OCI-LY7 (cell line): Measurements from ENCODE around the gene RIMBP2. TPM values are rescaled to one million over a fixed set of nuclear protein-coding genes. Genes with fewer than 3 reads are reported as not detected.

Experiments
- BruUV-seq: library from RNA; stranded (reverse); fragments of 400-500 nt; replicated peaks from 2 replicates; lab custom pipeline; 2021; lab: Mats Ljungman, UMichigan
- CTCF ChIA-PET: fragments of 300-600 bp; sonication (Branson Sonifier 250); formaldehyde crosslinking; loops from one replicate; lab custom pipeline; 2022; ENCODE audit warnings: antibody characterized with exemption; ENCODE audit not compliant: unreplicated experiment; lab: Charles Lee
- POLR2A ChIA-PET: fragments of 300-600 bp; sonication (Branson Sonifier 250); formaldehyde crosslinking; loops from one replicate; lab custom pipeline; 2022; ENCODE audit warnings: antibody characterized with exemption; lab: Charles Lee
- DNase-seq: peaks from one replicate; pipeline ENCODE4 v3.0.0-alpha.2; 2015; ENCODE audit warnings: low spot score
- H2AFZ ChIP-seq: fragments of 200-600 bp; sonication (generic), shearing (Covaris generic); 2 replicates; pipeline ENCODE4 v1.6.1; 2014; ENCODE audit warnings: mild to moderate bottlenecking, antibody characterized with exemption, low read length, moderate library complexity
- H3K27ac ChIP-seq: fragments of 200-600 bp; sonication (generic); 2 replicates; pipeline ENCODE4 v1.5.1; 2014; ENCODE audit warnings: mixed run types, low read depth, mild to moderate bottlenecking, moderate library complexity, low read length, inconsistent platforms; ENCODE audit not compliant: poor library complexity, severe bottlenecking
- H3K36me3 ChIP-seq: fragments of 200-600 bp; sonication (generic); 2 replicates; pipeline ENCODE4 v1.6.1; 2014; ENCODE audit warnings: mild to moderate bottlenecking, antibody characterized with exemption, low read length, moderate library complexity, mixed read lengths; ENCODE audit not compliant: insufficient read depth
- H3K4me1 ChIP-seq: fragments of 200-600 bp; sonication (generic); 2 replicates; pipeline ENCODE4 v1.5.1; 2014; ENCODE audit warnings: mild to moderate bottlenecking, low read length; ENCODE audit not compliant: insufficient read depth, poor library complexity, severe bottlenecking
- H3K4me2 ChIP-seq: fragments of 200-600 bp; sonication (generic); 2 replicates; pipeline ENCODE4 v1.6.1; 2014; ENCODE audit warnings: mild to moderate bottlenecking, low read length
- H3K4me3 ChIP-seq: fragments of 200-600 bp; sonication (generic); 2 replicates; pipeline ENCODE4 v1.5.1; 2014; ENCODE audit warnings: mild to moderate bottlenecking, low read depth, low read length; ENCODE audit not compliant: poor library complexity, severe bottlenecking
- H3K79me2 ChIP-seq: fragments of 200-600 bp; sonication (generic); 2 replicates; pipeline ENCODE4 v1.6.1; 2016; ENCODE audit warnings: low read depth, mild to moderate bottlenecking, low read length, moderate library complexity, mixed read lengths; ENCODE audit not compliant: insufficient read depth
- H3K9me2 ChIP-seq: fragments of 200-600 bp; sonication (generic); 2 replicates; pipeline ENCODE4 v1.6.1; 2016; ENCODE audit warnings: mild to moderate bottlenecking, low read length, mixed read lengths; ENCODE audit not compliant: insufficient read depth
- H3K9me3 ChIP-seq: fragments of 200-600 bp; sonication (generic); 2 replicates; pipeline ENCODE4 v1.6.1; 2014; ENCODE audit warnings: mild to moderate bottlenecking, mixed run types, low read length, mixed read lengths
- H4K20me1 ChIP-seq: fragments of 200-600 bp; sonication (generic); 2 replicates; pipeline ENCODE4 v1.6.1; 2014; ENCODE audit warnings: mild to moderate bottlenecking, antibody characterized with exemption, low read length, moderate library complexity, mixed read lengths; ENCODE audit not compliant: insufficient read depth
- EZH2phosphoT487 ChIP-seq: fragments of 200-600 bp; sonication (generic); IDR thresholded peaks from 2 replicates; pipeline ENCODE4 v1.6.1; 2018; ENCODE audit warnings: low read depth, borderline replicate concordance, mild to moderate bottlenecking, mixed run types, antibody characterized with exemption, low read length, moderate library complexity, mixed read lengths
- intact Hi-C: fragments of 100-400 bp; cut with micrococcal nuclease; formaldehyde crosslinking; loops from one replicate; pipeline ENCODE4 v1.10.0; 2022; ENCODE audit not compliant: unreplicated experiment
- total RNA-seq, 2 experiments: library from RNA; depleted of rRNA in 1 of 2; stranded (reverse); fragments of >200 nt in 1 of 2; shearing (Covaris generic) in 1 of 2; gene quantifications; 2 replicates each; pipeline ENCODE4 v1.2.3, GENCODE V29; 2014 to 2022
- TF ChIP-seq, protein P1 (sequence below): fragments of 200-600 bp; sonication (generic); conservative IDR thresholded peaks from 2 replicates; pipeline ENCODE4 v1.5.1; 2014; ENCODE audit warnings: mild to moderate bottlenecking, antibody characterized with exemption, low read length, moderate library complexity, mixed read lengths

Gene RIMBP2
- total RNA-seq, 2 experiments from 2014 or later: not detected

DNA sequence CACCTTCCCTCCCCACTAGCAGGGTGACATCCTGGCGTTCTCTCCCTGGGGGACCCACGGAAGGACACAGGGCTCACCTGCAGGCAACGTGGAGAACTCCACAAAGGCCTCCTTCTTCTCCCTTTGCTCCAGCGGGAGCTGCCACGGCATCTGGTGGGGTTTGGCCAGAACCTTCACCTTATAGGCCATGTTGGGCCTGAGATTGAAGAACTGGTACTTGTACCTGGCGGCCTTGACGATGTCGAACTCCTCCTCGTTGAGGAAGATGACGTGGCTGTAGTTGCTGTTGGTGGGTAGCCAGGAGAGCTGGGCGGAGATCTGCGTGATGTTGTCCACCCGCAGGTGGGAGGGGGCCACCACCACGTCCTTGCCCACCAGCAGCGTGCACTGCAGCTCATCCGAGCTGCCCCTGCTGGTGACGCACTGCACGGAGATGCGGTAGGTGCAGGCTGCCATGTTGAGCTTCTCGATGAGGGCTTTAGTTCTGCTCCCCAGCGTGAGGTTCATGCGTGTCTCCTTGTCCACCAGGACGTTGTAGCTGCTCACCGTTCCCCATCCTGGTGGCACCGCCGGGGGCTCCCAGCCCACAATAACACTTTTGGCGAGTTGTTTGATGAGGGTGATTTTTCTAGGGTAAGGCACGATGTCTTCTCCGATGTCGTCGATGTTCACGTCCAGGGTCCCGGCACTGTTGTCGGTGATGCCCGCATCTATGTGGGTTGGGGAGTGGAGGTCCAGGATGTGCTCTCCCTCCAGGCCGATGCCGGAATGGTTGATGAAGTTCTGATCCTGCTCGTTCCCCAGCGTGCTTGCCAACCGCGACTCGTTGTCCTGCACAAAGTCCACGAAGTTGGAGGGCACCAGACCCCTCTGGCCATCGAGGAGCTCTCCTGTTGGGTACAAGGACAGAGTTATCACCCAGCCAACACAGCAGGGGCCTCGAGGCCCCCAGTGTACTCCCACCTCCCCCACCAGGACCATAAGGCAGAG, 274.0 kb downstream of the RIMBP2 start:
- BruUV-seq: no TSS peak
- intact Hi-C loops: no loop called here
- no peak for TF ChIP-seq EZH2phosphoT487
- TF ChIP-seq, protein P1, sequence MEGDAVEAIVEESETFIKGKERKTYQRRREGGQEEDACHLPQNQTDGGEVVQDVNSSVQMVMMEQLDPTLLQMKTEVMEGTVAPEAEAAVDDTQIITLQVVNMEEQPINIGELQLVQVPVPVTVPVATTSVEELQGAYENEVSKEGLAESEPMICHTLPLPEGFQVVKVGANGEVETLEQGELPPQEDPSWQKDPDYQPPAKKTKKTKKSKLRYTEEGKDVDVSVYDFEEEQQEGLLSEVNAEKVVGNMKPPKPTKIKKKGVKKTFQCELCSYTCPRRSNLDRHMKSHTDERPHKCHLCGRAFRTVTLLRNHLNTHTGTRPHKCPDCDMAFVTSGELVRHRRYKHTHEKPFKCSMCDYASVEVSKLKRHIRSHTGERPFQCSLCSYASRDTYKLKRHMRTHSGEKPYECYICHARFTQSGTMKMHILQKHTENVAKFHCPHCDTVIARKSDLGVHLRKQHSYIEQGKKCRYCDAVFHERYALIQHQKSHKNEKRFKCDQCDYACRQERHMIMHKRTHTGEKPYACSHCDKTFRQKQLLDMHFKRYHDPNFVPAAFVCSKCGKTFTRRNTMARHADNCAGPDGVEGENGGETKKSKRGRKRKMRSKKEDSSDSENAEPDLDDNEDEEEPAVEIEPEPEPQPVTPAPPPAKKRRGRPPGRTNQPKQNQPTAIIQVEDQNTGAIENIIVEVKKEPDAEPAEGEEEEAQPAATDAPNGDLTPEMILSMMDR: no peak
- CTCF ChIA-PET: no interaction called here
- H3K79me2 ChIP-seq: no peaks in the 10 kb centered on the region
- H3K4me3 ChIP-seq: no peak overlapping the region
- POLR2A ChIA-PET: no interaction called here
- no peak overlapping the region for H3K4me2 ChIP-seq
- H3K27ac ChIP-seq: no peak overlapping the region
- no peak overlapping the region for H2AFZ ChIP-seq
- H3K9me3 ChIP-seq: no peaks in the 10 kb centered on the region
- no peaks in the 10 kb centered on the region for H3K9me2 ChIP-seq
- H4K20me1 ChIP-seq: no peaks in the 10 kb centered on the region
- no peak for DNase-seq
- H3K36me3 ChIP-seq: no peaks in the 10 kb centered on the region
- H3K4me1 ChIP-seq: no peaks in the 10 kb centered on the region

DNA sequence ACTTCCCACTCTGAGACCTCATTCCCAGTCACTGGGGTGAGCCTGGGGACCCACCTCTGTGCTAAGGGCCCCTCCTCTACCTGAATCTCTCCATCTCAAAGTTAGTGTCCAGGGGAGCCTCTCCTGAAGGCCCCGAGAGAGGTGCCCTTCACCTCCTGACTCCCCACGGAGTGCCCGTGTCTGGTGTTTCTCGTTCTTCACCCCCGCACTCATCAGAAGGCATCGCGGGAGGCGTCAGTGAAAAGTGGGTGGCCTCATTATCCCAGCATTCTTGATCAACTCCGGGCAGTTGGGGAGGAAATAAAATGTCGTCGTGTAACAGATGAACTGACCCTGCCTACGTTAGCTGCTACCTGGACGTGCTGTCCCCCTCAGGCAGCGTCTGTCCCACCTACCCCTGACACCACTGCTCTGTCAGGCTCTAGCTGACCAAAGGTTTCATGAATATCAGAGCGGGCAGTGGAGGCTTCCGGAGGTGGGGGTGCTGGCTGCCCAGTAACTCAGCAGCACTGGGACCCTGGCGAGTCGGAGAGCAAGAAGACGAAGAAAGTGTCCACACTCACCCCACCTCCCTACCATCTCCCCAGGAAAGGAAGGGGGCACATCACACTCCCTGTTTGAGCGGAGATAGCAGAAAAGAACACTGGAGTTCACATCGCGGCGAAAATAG, 275.6 kb downstream of the RIMBP2 start:
- ChIA-PET POLR2A (no interaction called here), CTCF (no interaction called here)
- Histone ChIP-seq H3K79me2 (no peaks in the 10 kb centered on the region), H3K4me2 (no peak overlapping the region), H3K4me1 (no peaks in the 10 kb centered on the region), H3K36me3 (no peaks in the 10 kb centered on the region), H3K9me2 (no peaks in the 10 kb centered on the region), H2AFZ (no peak overlapping the region), H3K9me3 (no peaks in the 10 kb centered on the region), H4K20me1 (no peaks in the 10 kb centered on the region), H3K4me3 (no peak overlapping the region), H3K27ac (no peak overlapping the region)
- DNase-seq: no peak
- intact Hi-C loops: no loop called here
- no TSS peak for BruUV-seq
- TF ChIP-seq, protein P1: no peak
- TF ChIP-seq EZH2phosphoT487: no peak
